ENCODE results near the gene AIPL1. TPM values are rescaled to one million over a fixed set of nuclear protein-coding genes. Genes with fewer than 3 reads are reported as not detected.

Gene AIPL1
- total RNA-seq, 1 donor from 2014 or later: not detected

DNA sequence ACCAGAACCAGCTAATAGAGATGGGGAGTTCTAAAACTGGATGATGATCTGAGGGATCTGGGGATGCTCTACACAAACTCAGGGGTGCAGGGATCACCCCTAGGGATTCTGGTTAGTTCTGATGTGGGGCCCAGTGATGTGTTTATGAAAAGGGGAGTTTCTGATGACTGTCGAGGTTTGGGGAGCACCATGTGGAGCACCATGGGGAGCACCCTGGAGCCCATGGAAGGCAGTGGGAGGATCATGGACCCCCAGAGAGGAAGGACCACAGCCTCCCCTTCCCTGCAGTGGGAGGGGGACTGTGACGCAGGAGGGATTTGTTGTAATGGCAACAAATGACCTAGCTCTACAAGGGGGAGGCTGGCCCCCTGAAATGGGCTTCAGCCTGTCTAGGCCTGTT, 27.8 kb upstream of the AIPL1 start:
- intact Hi-C loops (cut with micrococcal nuclease): no loop called here
- H3K9me3 Mint-ChIP-seq: no peaks in the 10 kb centered on the region

DNA sequence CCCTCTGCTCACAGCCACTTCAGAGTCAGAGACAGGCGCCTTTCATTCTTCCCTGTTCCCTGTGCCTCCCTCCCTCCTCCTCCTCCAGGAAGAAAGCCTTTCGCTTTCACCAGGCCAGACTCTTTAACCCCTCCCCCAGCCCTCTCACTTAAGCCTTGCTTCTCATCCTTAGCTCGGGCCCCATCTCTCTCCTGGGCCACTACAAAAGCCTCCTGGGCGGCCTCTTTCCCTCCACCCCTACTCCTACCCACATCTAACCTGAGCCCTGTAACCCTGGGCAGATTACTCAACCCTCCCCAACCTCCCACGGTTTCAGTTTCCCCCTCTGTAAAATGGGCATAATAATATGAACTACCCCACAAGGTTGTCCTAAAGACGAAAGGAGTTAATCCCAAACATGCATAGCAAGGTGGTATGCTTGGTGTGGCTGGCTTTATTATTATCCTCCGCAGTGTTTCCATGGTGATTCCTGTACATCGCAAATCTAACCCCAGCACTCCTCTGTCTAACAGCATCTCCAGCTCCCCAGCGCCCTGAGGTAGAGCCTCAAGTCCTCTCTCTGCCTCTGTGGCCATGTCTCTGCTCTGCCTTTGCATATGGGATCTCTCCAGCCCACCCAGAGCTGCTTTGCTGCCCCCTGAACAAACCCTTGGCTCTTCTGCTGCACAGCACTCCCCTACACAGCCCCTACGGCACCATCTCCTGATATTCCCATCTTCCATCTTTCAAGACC, 27.0 kb upstream of the AIPL1 start:
- intact Hi-C loops (cut with micrococcal nuclease): no loop called here
- Mint-ChIP-seq H3K4me1 (ENCODE audit: low read depth) (peaks cover 13% of the 10 kb centered on the region), H3K36me3 (ENCODE audit: low read depth) (no peaks in the 10 kb centered on the region), H3K9me3 (no peaks in the 10 kb centered on the region), H3K27me3 (ENCODE audit: insufficient read depth) (peaks cover 6% of the 10 kb centered on the region), H3K4me3 (no peak overlapping the region), H3K27ac (no peak overlapping the region)
- DNase-seq (ENCODE audit: low spot score): no peak

More for the DNA sequence above, 27.8 kb upstream of the AIPL1 start:
- Mint-ChIP-seq H3K27me3 (ENCODE audit: insufficient read depth) (peaks cover 6% of the 10 kb centered on the region), H3K4me1 (ENCODE audit: low read depth) (peaks cover 9% of the 10 kb centered on the region), H3K4me3 (no peak overlapping the region), H3K27ac (no peak overlapping the region), H3K36me3 (ENCODE audit: low read depth) (no peaks in the 10 kb centered on the region)
- no peak for DNase-seq (ENCODE audit: low spot score)

DNA sequence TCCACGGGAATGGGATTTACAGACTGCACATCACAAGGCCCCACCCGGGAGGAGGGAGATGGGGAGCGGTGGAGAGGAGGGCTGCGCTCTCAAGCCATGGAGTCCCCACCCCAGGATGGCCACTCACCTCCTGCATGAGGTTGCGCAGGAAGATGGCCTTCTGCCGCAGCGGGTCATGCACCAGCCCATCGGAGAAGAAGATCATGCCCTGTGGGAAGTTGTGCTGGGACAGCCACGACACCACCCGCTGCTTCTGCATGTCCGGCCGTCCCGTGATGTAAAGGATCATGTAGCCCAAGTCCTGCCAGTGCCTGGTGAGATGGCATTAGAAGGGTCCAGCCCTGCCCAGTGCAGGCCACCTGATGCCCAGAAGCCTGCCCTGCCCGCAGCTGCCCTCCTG, 26.3 kb upstream of the AIPL1 start:
- H3K36me3 Mint-ChIP-seq (ENCODE audit: low read depth): no peaks in the 10 kb centered on the region
- H3K27ac Mint-ChIP-seq: no peak overlapping the region
- intact Hi-C loops (cut with micrococcal nuclease): no loop called here
- H3K4me1 Mint-ChIP-seq (ENCODE audit: low read depth): peaks cover 20% of the 10 kb centered on the region
- no peaks in the 10 kb centered on the region for H3K9me3 Mint-ChIP-seq
- no peak overlapping the region for H3K4me3 Mint-ChIP-seq
- DNase-seq (ENCODE audit: low spot score): no peak
- H3K27me3 Mint-ChIP-seq (ENCODE audit: insufficient read depth): peaks cover 5% of the 10 kb centered on the region

DNA sequence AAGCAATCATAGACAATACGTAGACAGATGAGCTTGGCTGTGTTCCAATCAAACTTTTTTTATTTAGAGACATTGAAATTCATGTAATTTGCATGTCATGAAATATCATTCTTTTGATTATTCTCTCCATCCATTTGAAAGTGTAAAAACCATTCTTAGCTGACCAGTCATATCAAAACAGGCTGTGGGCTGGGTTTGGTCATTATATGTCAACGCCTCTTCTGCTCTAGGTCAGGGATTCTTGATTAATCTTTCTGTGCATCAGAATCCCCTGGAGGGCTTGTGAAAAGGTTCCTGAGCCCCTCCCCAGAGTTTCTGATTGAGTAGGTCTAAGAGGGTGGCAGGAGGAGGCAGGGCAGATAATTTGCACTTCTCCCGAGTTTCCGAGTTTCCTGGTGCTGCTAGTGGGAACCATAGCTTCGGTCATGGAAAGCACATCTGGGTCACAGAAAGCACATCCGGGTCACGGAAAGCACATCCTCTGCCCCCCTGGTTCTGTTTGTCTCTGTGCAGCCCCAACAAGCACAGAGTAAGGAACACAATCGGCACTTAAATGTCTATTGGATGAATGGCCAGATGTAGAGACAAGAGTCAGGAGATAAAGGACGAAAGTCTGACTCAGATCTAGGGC, 25.7 kb upstream of the AIPL1 start:
- H3K4me1 Mint-ChIP-seq (ENCODE audit: low read depth): peaks cover 20% of the 10 kb centered on the region
- no peak for DNase-seq (ENCODE audit: low spot score)
- H3K27me3 Mint-ChIP-seq (ENCODE audit: insufficient read depth): peaks cover 2% of the 10 kb centered on the region
- no peaks in the 10 kb centered on the region for H3K9me3 Mint-ChIP-seq
- no peak overlapping the region for H3K4me3 Mint-ChIP-seq
- intact Hi-C loops (cut with micrococcal nuclease): no loop called here
- no peaks in the 10 kb centered on the region for H3K36me3 Mint-ChIP-seq (ENCODE audit: low read depth)
- no peak overlapping the region for H3K27ac Mint-ChIP-seq

DNA sequence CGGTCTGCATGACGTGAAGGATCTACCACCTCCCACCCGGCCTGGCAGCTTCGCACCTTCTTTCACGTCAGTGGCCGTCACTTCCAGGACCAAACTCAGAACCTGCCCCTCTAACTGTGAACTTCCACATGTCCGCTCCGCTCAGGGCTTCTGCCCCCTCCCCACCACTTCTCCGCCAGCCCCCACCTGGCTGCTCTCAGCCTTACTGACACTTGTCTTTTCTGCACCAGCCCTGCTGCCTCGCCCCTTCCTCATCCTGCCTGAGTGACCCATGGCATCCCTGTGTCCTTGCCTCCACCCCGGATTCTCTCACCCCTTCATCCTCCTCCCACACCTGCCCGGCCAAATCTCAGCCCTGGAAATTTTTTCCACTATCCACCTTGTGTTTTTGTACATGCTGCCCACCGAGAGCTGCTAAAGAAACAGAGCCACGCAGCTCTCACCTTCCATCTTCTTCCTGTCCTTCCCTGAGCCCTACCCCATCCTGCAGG, 23.6 kb upstream of the AIPL1 start:
- Mint-ChIP-seq H3K4me1 (ENCODE audit: low read depth) (peaks cover 20% of the 10 kb centered on the region), H3K9me3 (no peaks in the 10 kb centered on the region), H3K27ac (no peak overlapping the region), H3K36me3 (ENCODE audit: low read depth) (no peaks in the 10 kb centered on the region), H3K4me3 (no peak overlapping the region), H3K27me3 (ENCODE audit: insufficient read depth) (peaks cover 8% of the 10 kb centered on the region)
- no peak for DNase-seq (ENCODE audit: low spot score)
- intact Hi-C loops (cut with micrococcal nuclease): no loop called here

DNA sequence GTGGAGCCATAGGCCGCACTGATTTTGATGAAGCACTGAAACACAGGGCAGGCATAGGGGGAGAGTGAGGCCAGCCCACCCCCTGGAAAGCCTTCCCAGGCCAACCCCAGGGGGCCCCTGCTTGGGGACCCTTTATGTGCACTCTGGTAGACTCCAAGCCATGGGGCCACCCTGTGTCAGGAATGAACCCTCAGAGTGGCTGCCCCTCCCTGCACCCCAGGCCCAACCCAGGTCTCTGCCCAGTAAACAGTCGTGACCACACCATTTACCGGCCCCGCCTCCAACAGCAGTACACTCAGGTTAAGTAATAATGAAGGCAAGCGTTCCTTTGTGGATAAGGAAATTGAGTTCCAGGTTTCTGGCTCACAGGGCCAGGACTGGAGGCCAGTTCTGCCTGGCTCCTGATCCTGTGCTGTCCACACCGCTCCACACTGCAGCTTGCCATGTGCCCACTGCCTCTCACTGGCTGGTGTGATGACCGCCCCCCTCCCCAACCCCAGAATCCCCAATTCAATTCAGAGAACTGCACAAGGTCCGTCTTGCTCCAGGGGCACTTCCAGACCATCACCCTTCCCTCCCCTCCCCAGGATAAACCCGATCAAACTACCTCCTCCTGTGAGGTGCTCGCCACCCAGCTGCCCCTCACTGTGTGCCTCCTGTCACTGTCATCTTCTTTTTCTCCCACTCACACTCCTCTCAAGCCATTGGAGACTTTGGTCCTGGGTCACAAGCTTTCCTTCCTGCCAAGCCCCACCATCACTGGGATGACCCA, 23.0 kb upstream of the AIPL1 start:
- DNase-seq (ENCODE audit: low spot score): no peak
- intact Hi-C loops (cut with micrococcal nuclease): no loop called here
- Mint-ChIP-seq H3K36me3 (ENCODE audit: low read depth) (no peaks in the 10 kb centered on the region), H3K9me3 (no peaks in the 10 kb centered on the region), H3K27ac (no peak overlapping the region), H3K4me3 (no peak overlapping the region), H3K4me1 (ENCODE audit: low read depth) (peaks cover 20% of the 10 kb centered on the region), H3K27me3 (ENCODE audit: insufficient read depth) (peaks cover 10% of the 10 kb centered on the region)

DNA sequence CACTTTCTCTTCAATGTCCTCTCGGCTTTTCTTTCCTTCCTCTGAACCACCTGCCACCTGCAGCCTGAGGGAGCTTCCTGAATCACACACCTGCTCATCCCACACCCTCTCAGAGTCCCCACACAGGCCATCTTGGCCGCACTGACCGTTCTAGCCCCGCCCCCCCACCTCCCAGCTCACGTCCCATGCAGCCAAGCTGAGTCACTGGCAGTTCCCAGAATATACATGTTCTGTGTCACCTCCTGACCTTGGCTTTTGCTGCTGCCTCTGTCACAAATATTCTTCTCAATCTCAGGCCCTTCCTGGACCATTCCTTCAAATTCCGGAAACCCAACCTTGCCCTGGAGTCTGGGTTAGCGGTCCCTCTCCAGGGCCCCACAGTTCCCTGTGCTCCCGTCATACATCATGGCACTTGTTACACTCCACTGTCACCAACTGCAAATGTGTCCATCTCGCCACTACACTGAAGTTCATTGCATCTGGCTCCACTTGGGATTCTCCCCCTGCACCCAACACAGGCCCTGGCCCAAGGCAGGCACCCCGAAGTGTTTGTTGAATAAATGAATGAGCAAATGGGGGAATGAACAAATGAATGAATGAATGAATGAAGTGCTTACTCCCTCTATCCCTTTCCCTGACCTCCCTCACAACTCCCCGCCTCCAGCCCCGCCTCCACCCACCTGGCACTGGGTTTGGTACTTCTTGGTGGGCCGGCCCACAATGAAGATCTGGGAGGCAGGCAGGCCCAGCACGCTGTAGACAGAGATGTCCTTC, 22.2 kb upstream of the AIPL1 start:
- H3K4me3 Mint-ChIP-seq: no peak overlapping the region
- no peaks in the 10 kb centered on the region for H3K36me3 Mint-ChIP-seq (ENCODE audit: low read depth)
- H3K27ac Mint-ChIP-seq: no peak overlapping the region
- DNase-seq (ENCODE audit: low spot score): no peak
- H3K4me1 Mint-ChIP-seq (ENCODE audit: low read depth): peaks cover 19% of the 10 kb centered on the region
- H3K9me3 Mint-ChIP-seq: no peaks in the 10 kb centered on the region
- H3K27me3 Mint-ChIP-seq (ENCODE audit: insufficient read depth): peaks cover 14% of the 10 kb centered on the region
- intact Hi-C loops (cut with micrococcal nuclease): no loop called here

DNA sequence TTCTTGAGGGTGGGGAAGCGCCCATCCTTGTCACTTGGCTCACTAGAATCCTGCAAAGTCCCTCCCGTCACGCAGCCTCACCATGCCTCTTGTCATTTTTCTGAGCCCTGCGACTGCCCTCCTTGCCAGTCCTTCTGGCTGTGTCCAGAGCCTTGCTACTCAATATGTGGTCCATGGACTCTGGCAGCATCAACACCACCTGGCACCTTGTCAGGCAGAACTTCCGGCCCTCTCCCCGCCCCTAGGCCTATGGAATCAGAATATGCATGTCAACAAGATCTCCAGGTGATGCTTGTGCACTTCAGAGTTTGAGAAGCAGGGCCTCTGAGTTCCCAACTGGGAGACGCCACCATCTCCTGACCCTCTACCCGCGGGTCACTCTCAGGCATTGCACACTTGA, 21.4 kb upstream of the AIPL1 start:
- H3K9me3 Mint-ChIP-seq: no peaks in the 10 kb centered on the region
- no peak for DNase-seq (ENCODE audit: low spot score)
- peaks cover 11% of the 10 kb centered on the region for H3K4me1 Mint-ChIP-seq (ENCODE audit: low read depth)
- no peaks in the 10 kb centered on the region for H3K36me3 Mint-ChIP-seq (ENCODE audit: low read depth)
- H3K27me3 Mint-ChIP-seq (ENCODE audit: insufficient read depth): peaks cover 14% of the 10 kb centered on the region
- intact Hi-C loops (cut with micrococcal nuclease): no loop called here
- no peak overlapping the region for H3K4me3 Mint-ChIP-seq
- H3K27ac Mint-ChIP-seq: no peak overlapping the region

DNA sequence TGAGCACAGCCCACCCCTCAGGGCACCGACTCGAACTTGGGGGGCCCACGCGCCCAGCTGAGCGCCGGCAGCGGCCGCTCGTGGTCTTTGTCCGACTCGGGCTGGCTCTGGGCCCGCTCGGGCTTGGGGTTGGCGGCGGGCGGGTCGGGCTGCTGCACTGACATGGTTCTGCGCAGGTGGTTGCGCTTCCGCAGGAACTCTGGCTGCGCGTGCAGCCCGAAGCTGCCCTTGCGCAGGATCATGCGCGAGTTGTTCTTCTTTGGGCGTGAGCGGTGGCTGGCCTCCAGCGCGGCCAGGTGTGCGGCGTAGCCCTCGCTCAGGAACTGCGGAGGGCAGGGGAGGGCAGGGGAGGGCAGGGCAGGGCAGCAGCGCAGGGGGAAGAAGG, 20.4 kb upstream of the AIPL1 start:
- Mint-ChIP-seq H3K36me3 (ENCODE audit: low read depth) (no peaks in the 10 kb centered on the region), H3K4me3 (no peak overlapping the region), H3K9me3 (no peaks in the 10 kb centered on the region), H3K4me1 (ENCODE audit: low read depth) (peaks cover 11% of the 10 kb centered on the region), H3K27me3 (ENCODE audit: insufficient read depth) (peaks cover 16% of the 10 kb centered on the region), H3K27ac (no peak overlapping the region)
- DNase-seq (ENCODE audit: low spot score): no peak
- intact Hi-C loops (cut with micrococcal nuclease): no loop called here

DNA sequence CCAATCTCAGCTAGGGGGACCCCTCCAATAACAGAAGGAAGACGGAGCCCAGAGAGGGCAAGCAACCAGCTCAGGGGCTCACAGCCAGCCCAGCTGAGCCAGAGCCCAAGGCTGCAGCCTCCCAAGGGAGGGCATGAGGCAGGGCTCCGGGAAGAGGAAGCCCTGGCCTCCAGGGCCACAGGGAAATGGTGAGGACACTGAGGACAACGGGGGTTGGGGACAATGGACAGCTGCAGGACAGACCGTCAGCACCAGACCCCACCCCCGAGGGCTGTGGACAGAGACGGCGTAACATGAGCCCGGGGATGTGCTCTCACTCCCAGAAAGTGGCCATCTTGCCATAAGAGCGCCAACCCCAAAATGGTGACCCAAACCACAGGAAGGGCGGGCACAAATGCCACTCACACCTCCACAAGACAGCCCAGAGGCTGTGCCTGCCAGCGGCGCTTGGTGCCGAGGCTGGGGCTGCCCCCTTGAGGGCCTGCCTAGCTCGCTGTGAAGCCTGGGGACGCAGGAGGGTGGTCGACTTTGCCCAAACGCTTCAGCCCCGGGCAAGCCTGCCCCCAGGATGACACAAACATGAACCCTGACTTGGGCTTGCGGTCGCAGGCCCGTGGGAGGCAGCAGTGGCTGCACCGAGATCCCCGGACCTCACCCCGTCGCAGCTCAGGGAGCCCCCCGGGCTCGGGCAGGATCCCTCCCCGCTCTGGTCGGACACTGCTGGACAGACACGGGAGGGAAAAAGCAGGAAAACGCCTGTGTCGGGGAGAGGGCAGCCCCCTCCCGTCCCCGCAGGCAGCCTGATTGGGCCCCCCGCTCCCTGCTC, 19.8 kb upstream of the AIPL1 start:
- intact Hi-C loops (cut with micrococcal nuclease): no loop called here
- Mint-ChIP-seq H3K27ac (no peak overlapping the region), H3K36me3 (ENCODE audit: low read depth) (peaks cover 4% of the 10 kb centered on the region), H3K27me3 (ENCODE audit: insufficient read depth) (peaks cover 16% of the 10 kb centered on the region), H3K9me3 (no peaks in the 10 kb centered on the region), H3K4me1 (ENCODE audit: low read depth) (peaks cover 11% of the 10 kb centered on the region), H3K4me3 (no peak overlapping the region)
- DNase-seq (ENCODE audit: low spot score): no peak

DNA sequence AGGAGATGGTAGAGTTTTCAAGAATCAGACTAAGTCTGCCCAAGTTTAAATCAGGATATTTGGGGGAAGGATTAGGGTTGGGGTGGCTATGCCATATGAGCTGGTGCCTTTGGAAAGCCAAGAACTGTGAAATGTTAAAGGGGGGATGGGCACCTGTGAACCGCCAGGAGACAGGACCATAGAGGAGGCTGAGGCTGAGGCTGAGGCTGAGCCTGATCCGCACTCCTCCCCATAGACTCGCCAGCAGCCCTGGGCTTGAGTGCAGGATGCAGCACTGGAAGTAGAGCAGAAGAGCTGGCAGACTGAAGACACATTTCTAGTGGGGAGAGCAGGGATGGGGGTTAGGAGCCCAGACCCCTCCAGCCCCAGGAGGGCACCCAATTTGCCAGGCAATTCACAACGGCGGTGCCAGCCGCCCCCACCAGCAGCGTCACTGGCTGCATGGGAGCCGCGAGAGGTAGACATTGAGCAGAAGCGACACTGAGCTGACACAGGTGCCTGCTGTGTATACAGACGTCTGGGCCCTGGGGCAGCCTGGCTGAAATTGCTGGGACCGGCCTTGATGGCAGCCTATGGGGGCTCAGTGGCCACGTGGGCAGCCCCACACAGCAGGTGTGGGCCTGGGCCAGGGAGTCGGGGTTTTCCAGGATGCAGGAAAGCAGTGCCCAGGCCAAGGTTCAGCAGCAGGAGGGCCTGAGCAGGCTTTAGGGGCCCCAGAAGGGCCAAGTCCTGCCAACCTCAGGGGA, 18.5 kb upstream of the AIPL1 start:
- Mint-ChIP-seq H3K9me3 (no peaks in the 10 kb centered on the region), H3K36me3 (ENCODE audit: low read depth) (peaks cover 7% of the 10 kb centered on the region), H3K4me3 (no peak overlapping the region), H3K27me3 (ENCODE audit: insufficient read depth) (peaks cover 16% of the 10 kb centered on the region), H3K4me1 (ENCODE audit: low read depth) (peaks cover 11% of the 10 kb centered on the region), H3K27ac (no peak overlapping the region)
- intact Hi-C loops (cut with micrococcal nuclease): no loop called here
- DNase-seq (ENCODE audit: low spot score): no peak

All from activated T-helper 1 cell treated with anti-CD3 and anti-CD28 coated beads, Interleukin-12 subunit alpha, Interleukin-12 subunit beta, Interleukin-2, Interleukin-4 antibody, amounts not matched to agents 30 ng/mL and 10 ng/mL and 1 ng/mL, durations not matched to agents 14 hours and 24 hours and 36 hours (primary cell).